Measurements from ENCODE around the gene CNPY1. TPM values are rescaled to one million over a fixed set of nuclear protein-coding genes. Genes with fewer than 3 reads are reported as not detected.
A peak's percentile ranks its signal among the peaks of the same experiment; 100 is the strongest.

The CNPY1 gene
- total RNA-seq, 3 donors from 2014 or later: 0.29 TPM; not detected in 2

- no peaks in the 10 kb centered on the region for H3K4me1 ChIP-seq
- H3K9me3 ChIP-seq: no peaks in the 10 kb centered on the region
- TF ChIP-seq POLR2A (IDR thresholded peaks at IDR 0.05) (no peak), POLR2AphosphoS5 (IDR thresholded peaks at IDR 0.05) (no peak), CTCF (IDR thresholded peaks at IDR 0.05) (no peak)
- DNase-seq (ENCODE audit: low spot score in 2 of 2): no peak
- H3K27ac ChIP-seq: no peak overlapping the region
- intact Hi-C loops (cut with DNase I; ENCODE audit: low total_unique reads): no loop called here
- no peak overlapping the region for H3K4me3 ChIP-seq
- no peaks in the 10 kb centered on the region for H3K36me3 ChIP-seq
- peaks cover 0 to 45% of the 10 kb centered on the region in 2 donors for H3K27me3 ChIP-seq
Observed at GRCh38 chr7:155540553-155540952, 5.8 kb downstream of the CNPY1 start.

GRCh38 chr7:155538293-155538692, 8.1 kb downstream of the CNPY1 start:
- Histone ChIP-seq H3K4me3 (no peak overlapping the region), H3K27ac (no peak overlapping the region), H3K4me1 (peaks cover 0 to under 1% of the 10 kb centered on the region in 2 donors), H3K9me3 (no peaks in the 10 kb centered on the region), H3K36me3 (no peaks in the 10 kb centered on the region), H3K27me3 (peaks cover 0 to 60% of the 10 kb centered on the region in 2 donors)
- DNase-seq (ENCODE audit: low spot score in 2 of 2): no peak
- intact Hi-C loops (cut with DNase I; ENCODE audit: low total_unique reads): no loop called here
- no peak for TF ChIP-seq POLR2A (IDR thresholded peaks at IDR 0.05)
- no peak for TF ChIP-seq CTCF (IDR thresholded peaks at IDR 0.05)
- TF ChIP-seq POLR2AphosphoS5 (IDR thresholded peaks at IDR 0.05): no peak

- Histone ChIP-seq H3K4me3 (no peak overlapping the region), H3K9me3 (no peaks in the 10 kb centered on the region), H3K36me3 (no peaks in the 10 kb centered on the region), H3K27ac (no peak overlapping the region), H3K4me1 (peaks cover 0 to 4% of the 10 kb centered on the region in 2 donors), H3K27me3 (peaks cover 0 to 64% of the 10 kb centered on the region in 2 donors)
- TF ChIP-seq CTCF (IDR thresholded peaks at IDR 0.05) (no peak), POLR2AphosphoS5 (IDR thresholded peaks at IDR 0.05) (no peak), POLR2A (IDR thresholded peaks at IDR 0.05) (no peak)
- intact Hi-C loops (cut with DNase I; ENCODE audit: low total_unique reads): no loop called here
- no peak for DNase-seq (ENCODE audit: low spot score in 2 of 2)
Observed at GRCh38 chr7:155536451-155536850, 9.9 kb downstream of the CNPY1 start.

- no peak for TF ChIP-seq CTCF (IDR thresholded peaks at IDR 0.05)
- TF ChIP-seq POLR2A (IDR thresholded peaks at IDR 0.05): no peak
- no peak for TF ChIP-seq POLR2AphosphoS5 (IDR thresholded peaks at IDR 0.05)
Observed at GRCh38 chr7:155534691-155535090, 11.7 kb downstream of the CNPY1 start.

GRCh38 chr7:155533827-155534690, 12.3 kb downstream of the CNPY1 start:
- no peak for DNase-seq (ENCODE audit: low spot score in 2 of 2)
- TF ChIP-seq CTCF (IDR thresholded peaks at IDR 0.05) (peak in 1 of 3 donors; percentile 8), POLR2A (IDR thresholded peaks at IDR 0.05) (no peak)
- no peak overlapping the region for H3K27ac ChIP-seq
- peaks cover 0 to 4% of the 10 kb centered on the region in 2 donors for H3K4me1 ChIP-seq
- peaks cover 0 to 69% of the 10 kb centered on the region in 2 donors for H3K27me3 ChIP-seq
- H3K4me3 ChIP-seq: peak overlapping the region in 1 of 3 donors; percentile 54
- intact Hi-C loops (cut with DNase I; ENCODE audit: low total_unique reads): no loop called here
- H3K9me3 ChIP-seq: no peaks in the 10 kb centered on the region
- H3K36me3 ChIP-seq: no peaks in the 10 kb centered on the region

More at GRCh38 chr7:155534691-155535090, 11.7 kb downstream of the CNPY1 start:
- peaks cover 0 to 4% of the 10 kb centered on the region in 2 donors for H3K4me1 ChIP-seq
- peaks cover 0 to 65% of the 10 kb centered on the region in 2 donors for H3K27me3 ChIP-seq
- intact Hi-C loops (cut with DNase I; ENCODE audit: low total_unique reads): no loop called here
- H3K9me3 ChIP-seq: no peaks in the 10 kb centered on the region
- H3K36me3 ChIP-seq: no peaks in the 10 kb centered on the region
- no peak overlapping the region for H3K4me3 ChIP-seq
- DNase-seq (ENCODE audit: low spot score in 2 of 2): no peak
- no peak overlapping the region for H3K27ac ChIP-seq

Data from breast epithelium (tissue), 4 donors.